IMR-90 (cell line): Measurements from ENCODE around the gene DMXL1. TPM values are rescaled to one million over a fixed set of nuclear protein-coding genes. Genes with fewer than 3 reads are reported as not detected.

ENCODE experiments used
- ATAC-seq: fragments of 200-7000 bp; cut with Tn5 transposase; 2 replicates; pipeline ENCODE4 v1.9.1; 2020; ENCODE audit warnings: low read depth, mild to moderate bottlenecking, moderate library complexity
- BruUV-seq: library from RNA; stranded (reverse); fragments of 400-500 nt; replicated peaks from 2 replicates; lab custom pipeline; 2021; lab: Mats Ljungman, UMichigan
- CTCF ChIA-PET: fragments of 300-600 bp; formaldehyde crosslinking; extraction: SDS; loops from one replicate; lab custom pipeline; 2021; ENCODE audit warnings: antibody characterized with exemption; lab: Yijun Ruan, JAX
- POLR2A ChIA-PET: fragments of 300-600 bp; sonication (Branson Sonifier 250); formaldehyde crosslinking; loops from one replicate; lab custom pipeline; 2022; ENCODE audit warnings: antibody characterized with exemption; ENCODE audit not compliant: unreplicated experiment; lab: Charles Lee
- DNase-seq: peaks from one replicate; pipeline ENCODE4 v3.0.0; 2013
- H2AFZ ChIP-seq: replicated peaks from 2 replicates; pipeline ENCODE3; 2013; ENCODE audit warnings: low read length, mild to moderate bottlenecking; ENCODE audit not compliant: poor library complexity
- H2AK5ac ChIP-seq: 2 replicates; pipeline ENCODE4 v1.6.1; 2013; ENCODE audit warnings: low read depth, low read length, inconsistent platforms
- H2AK9ac ChIP-seq: replicated peaks from 2 replicates; pipeline ENCODE3; 2013; ENCODE audit warnings: mild to moderate bottlenecking, low read depth, low read length, moderate library complexity; ENCODE audit not compliant: poor library complexity
- H2BK120ac ChIP-seq: 2 replicates; pipeline ENCODE4 v1.6.1; 2013; ENCODE audit warnings: low read depth, low read length, inconsistent platforms
- H2BK15ac ChIP-seq: 3 replicates; pipeline ENCODE4 v1.6.1; 2013; ENCODE audit warnings: low read depth, low read length, inconsistent platforms
- H2BK20ac ChIP-seq: 2 replicates; pipeline ENCODE4 v1.6.1; 2013; ENCODE audit warnings: low read depth, mild to moderate bottlenecking, inconsistent platforms, low read length, moderate library complexity
- H2BK5ac ChIP-seq: 2 replicates; pipeline ENCODE4 v1.6.1; 2013; ENCODE audit warnings: mild to moderate bottlenecking, low read depth, low read length, inconsistent platforms; ENCODE audit not compliant: poor library complexity, severe bottlenecking
- H3K14ac ChIP-seq: replicated peaks from 2 replicates; pipeline ENCODE4 v1.6.1; 2013; ENCODE audit warnings: low read depth, low read length, inconsistent platforms
- H3K18ac ChIP-seq: 2 replicates; pipeline ENCODE4 v1.6.1; 2013; ENCODE audit warnings: low read depth, low read length, control low read depth
- H3K23ac ChIP-seq: 2 replicates; pipeline ENCODE4 v1.6.1; 2013; ENCODE audit warnings: low read depth, low read length, inconsistent platforms
- H3K27ac ChIP-seq: 2 replicates; pipeline ENCODE4 v1.5.1; 2013; ENCODE audit warnings: mild to moderate bottlenecking, control low read depth, low read length; ENCODE audit not compliant: insufficient read depth
- H3K27me3 ChIP-seq: 2 replicates; pipeline ENCODE4 v1.6.1; 2013; ENCODE audit warnings: low read length; ENCODE audit not compliant: control insufficient read depth, insufficient read depth
- H3K36me3 ChIP-seq: 2 replicates; pipeline ENCODE4 v1.6.1; 2013; ENCODE audit warnings: low read length, mixed read lengths; ENCODE audit not compliant: control insufficient read depth, insufficient read depth
- H3K4ac ChIP-seq: 2 replicates; pipeline ENCODE4 v1.6.1; 2013; ENCODE audit warnings: low read depth, low read length, inconsistent platforms
- H3K4me1 ChIP-seq: 2 replicates; pipeline ENCODE4 v1.6.1; 2013; ENCODE audit warnings: low read length, mixed read lengths; ENCODE audit not compliant: control insufficient read depth, insufficient read depth
- H3K4me2 ChIP-seq: 2 replicates; pipeline ENCODE4 v1.6.1; 2013; ENCODE audit warnings: low read depth, mild to moderate bottlenecking, control low read depth, low read length, moderate library complexity
- H3K4me3 ChIP-seq: 2 replicates; pipeline ENCODE4 v1.5.1; 2013; ENCODE audit warnings: low read depth, mild to moderate bottlenecking, control low read depth, low read length, moderate library complexity; ENCODE audit not compliant: insufficient read depth
- H3K56ac ChIP-seq: 2 replicates; pipeline ENCODE4 v1.6.1; 2013; ENCODE audit warnings: low read length, inconsistent platforms; ENCODE audit not compliant: insufficient read depth; ENCODE audit errors: extremely low read depth
- H3K79me1 ChIP-seq, 2 experiments: 2 replicates each; pipeline ENCODE4 v1.6.1; 2013; ENCODE audit warnings: low read length in 2 of 2, inconsistent platforms in 1 of 2, low read depth in 1 of 2
- H3K9ac ChIP-seq: 2 replicates; pipeline ENCODE4 v1.6.1; 2013; ENCODE audit warnings: low read depth, low read length, control low read depth
- H3K9me1 ChIP-seq: 2 replicates; pipeline ENCODE4 v1.6.1; 2013; ENCODE audit warnings: low read length, inconsistent platforms; ENCODE audit not compliant: insufficient read depth
- H3K9me3 ChIP-seq: 2 replicates; pipeline ENCODE4 v1.6.1; 2013; ENCODE audit warnings: low read length; ENCODE audit not compliant: control insufficient read depth, insufficient read depth
- H4K20me1 ChIP-seq: 2 replicates; pipeline ENCODE4 v1.6.1; 2013; ENCODE audit warnings: low read length, inconsistent platforms; ENCODE audit not compliant: insufficient read depth
- H4K5ac ChIP-seq: 2 replicates; pipeline ENCODE4 v1.6.1; 2013; ENCODE audit warnings: mild to moderate bottlenecking, low read depth, low read length, control low read depth
- H4K8ac ChIP-seq, 2 experiments: 2 replicates each; pipeline ENCODE4 v1.6.1; 2013; ENCODE audit warnings: low read depth in 2 of 2, low read length in 2 of 2, control low read depth in 1 of 2, inconsistent platforms in 1 of 2
- H4K91ac ChIP-seq: 2 replicates; pipeline ENCODE4 v1.6.1; 2013; ENCODE audit warnings: low read depth, low read length, inconsistent platforms; ENCODE audit not compliant: insufficient read depth
- BHLHE40 ChIP-seq: fragments of 150-350 bp; IDR thresholded peaks from 2 replicates; pipeline ENCODE4 v1.6.1; 2016; ENCODE audit warnings: mild to moderate bottlenecking, low read depth, low read length
- CEBPB ChIP-seq: IDR thresholded peaks from 2 replicates; pipeline ENCODE4 v1.6.1; 2012; ENCODE audit warnings: low read depth, low read length, improper control_type of control experiment
- CHD1 ChIP-seq: IDR thresholded peaks from 2 replicates; pipeline ENCODE4 v1.6.1; 2012; ENCODE audit warnings: low read depth, low read length, improper control_type of control experiment
- MAFK ChIP-seq: IDR thresholded peaks from 2 replicates; pipeline ENCODE4 v1.6.1; 2012; ENCODE audit warnings: low read depth, low read length, improper control_type of control experiment
- MAZ ChIP-seq: IDR thresholded peaks from 2 replicates; pipeline ENCODE4 v1.6.1; 2012; ENCODE audit warnings: low read depth, mild to moderate bottlenecking, low read length, improper control_type of control experiment, moderate library complexity, borderline replicate concordance
- NFE2L2 ChIP-seq: fragments of 150-350 bp; IDR thresholded peaks from 2 replicates; pipeline ENCODE4 v1.6.1; 2016; ENCODE audit warnings: low read depth, mild to moderate bottlenecking, low read length
- POLR2A ChIP-seq: IDR thresholded peaks from 2 replicates; pipeline ENCODE4 v1.6.1; 2012; ENCODE audit warnings: mild to moderate bottlenecking, low read depth, low read length
- RCOR1 ChIP-seq: IDR thresholded peaks from 2 replicates; pipeline ENCODE4 v1.6.1; 2012; ENCODE audit warnings: mild to moderate bottlenecking, low read length, improper control_type of control experiment; ENCODE audit not compliant: insufficient replicate concordance
- SMC3 ChIP-seq: fragments of 150-350 bp; IDR thresholded peaks from 2 replicates; pipeline ENCODE4 v1.6.1; 2016; ENCODE audit warnings: low read depth, mild to moderate bottlenecking, antibody characterized with exemption, low read length, moderate library complexity
- dilution Hi-C: fragments of 300-500 bp; cut with HindIII; formaldehyde crosslinking; loops from one replicate; pipeline ENCODE4 v1.14.3; 2018; ENCODE audit warnings: low sequenced_read_pairs; ENCODE audit not compliant: unreplicated experiment
- in situ Hi-C: fragments of 300-500 bp; cut with MboI; formaldehyde crosslinking; loops from 3 replicates; pipeline ENCODE4 v1.14.3; 2019; ENCODE audit warnings: low sequenced_read_pairs, inconsistent platforms, mixed read lengths
- intact Hi-C: fragments of 100-400 bp; cut with micrococcal nuclease; formaldehyde crosslinking; loops from 2 replicates; pipeline ENCODE4 v1.10.0; 2022
- polyA plus RNA-seq, 3 experiments: library from polyadenylated mRNA; depleted of rRNA; stranded (reverse); fragments of >200 nt; gene quantifications; 2 replicates each; pipeline ENCODE4 v1.2.3, GENCODE V29; 2012; ENCODE audit warnings: low replicate concordance in 1 of 3
- total RNA-seq: library from RNA; depleted of rRNA; stranded (reverse); fragments of >200 nt; gene quantifications from 2 replicates; pipeline ENCODE4 v1.2.3, GENCODE V29; 2012
- TF ChIP-seq, protein P1 (sequence below): conservative IDR thresholded peaks from 2 replicates; pipeline ENCODE4 v1.5.1; 2012; ENCODE audit warnings: mild to moderate bottlenecking, low read depth, low read length, improper control_type of control experiment
- TF ChIP-seq, protein P2 (sequence below): fragments of 150-350 bp; IDR thresholded peaks from 2 replicates; pipeline ENCODE4 v1.6.1; 2016; ENCODE audit warnings: low read depth, mild to moderate bottlenecking, low read length, moderate library complexity, borderline replicate concordance

The DMXL1 gene
- total and polyA plus RNA-seq, 2 of the 4 experiments (the other 2 are of a cell fraction): 8.1 to 21.5 TPM

DNA sequence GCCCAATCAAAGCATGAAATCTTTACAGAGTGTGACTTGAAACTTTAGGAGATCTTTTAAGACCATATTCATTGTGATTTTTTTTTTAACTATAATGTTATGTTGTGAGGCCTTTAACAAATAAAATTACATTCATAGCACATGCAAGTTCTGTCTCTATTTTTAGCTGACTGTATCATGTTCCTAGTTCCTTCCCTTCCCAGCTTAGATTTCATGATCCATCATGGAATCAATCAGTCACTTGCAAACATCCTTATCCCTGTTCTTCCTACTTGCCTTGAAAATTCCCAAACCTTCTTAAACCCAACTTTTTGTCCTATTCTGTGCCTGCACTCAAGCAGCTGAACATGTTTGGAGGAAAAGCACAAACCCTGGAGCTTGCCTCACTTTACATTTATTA lies 141.8 kb downstream of the DMXL1 start:
- CTCF ChIA-PET: no interaction called here
- dilution Hi-C loops (no loop called here), in situ Hi-C loops (no loop called here), intact Hi-C loops (no loop called here)
- Histone ChIP-seq H4K5ac (no peak overlapping the region), H3K4me3 (no peak overlapping the region), H4K91ac (no peak overlapping the region), H3K18ac (no peak overlapping the region), H3K4ac (no peak overlapping the region), H3K4me2 (no peak overlapping the region), H3K9ac (no peak overlapping the region), H2AFZ (no peak overlapping the region), H2BK5ac (no peak overlapping the region), H3K14ac (no peak overlapping the region), H2BK20ac (no peak overlapping the region), H3K9me3 (no peaks in the 10 kb centered on the region), H2AK5ac (no peak overlapping the region), H3K36me3 (no peaks in the 10 kb centered on the region), H2AK9ac (no peak overlapping the region), H4K20me1 (no peaks in the 10 kb centered on the region), H3K4me1 (no peaks in the 10 kb centered on the region), H4K8ac (no peak overlapping the region), H3K9me1 (no peaks in the 10 kb centered on the region), H3K27ac (no peak overlapping the region), H3K79me1 (no peaks in the 10 kb centered on the region), H3K56ac (no peak overlapping the region), H2BK120ac (no peak overlapping the region), H2BK15ac (no peak overlapping the region), H3K27me3 (no peaks in the 10 kb centered on the region), H3K23ac (no peak overlapping the region)
- ATAC-seq: no peak
- no TSS peak for BruUV-seq
- no peak for DNase-seq
- TF ChIP-seq POLR2A (no peak), CEBPB (no peak), CHD1 (no peak), MAFK (no peak), MAZ (no peak), RCOR1 (no peak), SMC3 (no peak), BHLHE40 (no peak), NFE2L2 (no peak)
- TF ChIP-seq, protein P1, sequence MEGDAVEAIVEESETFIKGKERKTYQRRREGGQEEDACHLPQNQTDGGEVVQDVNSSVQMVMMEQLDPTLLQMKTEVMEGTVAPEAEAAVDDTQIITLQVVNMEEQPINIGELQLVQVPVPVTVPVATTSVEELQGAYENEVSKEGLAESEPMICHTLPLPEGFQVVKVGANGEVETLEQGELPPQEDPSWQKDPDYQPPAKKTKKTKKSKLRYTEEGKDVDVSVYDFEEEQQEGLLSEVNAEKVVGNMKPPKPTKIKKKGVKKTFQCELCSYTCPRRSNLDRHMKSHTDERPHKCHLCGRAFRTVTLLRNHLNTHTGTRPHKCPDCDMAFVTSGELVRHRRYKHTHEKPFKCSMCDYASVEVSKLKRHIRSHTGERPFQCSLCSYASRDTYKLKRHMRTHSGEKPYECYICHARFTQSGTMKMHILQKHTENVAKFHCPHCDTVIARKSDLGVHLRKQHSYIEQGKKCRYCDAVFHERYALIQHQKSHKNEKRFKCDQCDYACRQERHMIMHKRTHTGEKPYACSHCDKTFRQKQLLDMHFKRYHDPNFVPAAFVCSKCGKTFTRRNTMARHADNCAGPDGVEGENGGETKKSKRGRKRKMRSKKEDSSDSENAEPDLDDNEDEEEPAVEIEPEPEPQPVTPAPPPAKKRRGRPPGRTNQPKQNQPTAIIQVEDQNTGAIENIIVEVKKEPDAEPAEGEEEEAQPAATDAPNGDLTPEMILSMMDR: no peak
- TF ChIP-seq, protein P2, sequence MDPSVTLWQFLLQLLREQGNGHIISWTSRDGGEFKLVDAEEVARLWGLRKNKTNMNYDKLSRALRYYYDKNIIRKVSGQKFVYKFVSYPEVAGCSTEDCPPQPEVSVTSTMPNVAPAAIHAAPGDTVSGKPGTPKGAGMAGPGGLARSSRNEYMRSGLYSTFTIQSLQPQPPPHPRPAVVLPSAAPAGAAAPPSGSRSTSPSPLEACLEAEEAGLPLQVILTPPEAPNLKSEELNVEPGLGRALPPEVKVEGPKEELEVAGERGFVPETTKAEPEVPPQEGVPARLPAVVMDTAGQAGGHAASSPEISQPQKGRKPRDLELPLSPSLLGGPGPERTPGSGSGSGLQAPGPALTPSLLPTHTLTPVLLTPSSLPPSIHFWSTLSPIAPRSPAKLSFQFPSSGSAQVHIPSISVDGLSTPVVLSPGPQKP: no peak
- POLR2A ChIA-PET: no interaction called here
